IMR-90 (cell line): ENCODE data around the gene RBFOX2. TPM values are rescaled to one million over a fixed set of nuclear protein-coding genes. Genes with fewer than 3 reads are reported as not detected.

Experiments used
- ATAC-seq: fragments of 200-7000 bp; cut with Tn5 transposase; 2 replicates; pipeline ENCODE4 v1.9.1; 2020; ENCODE audit warnings: low read depth, mild to moderate bottlenecking, moderate library complexity
- BruUV-seq: library from RNA; stranded (reverse); fragments of 400-500 nt; replicated peaks from 2 replicates; lab custom pipeline; 2021; lab: Mats Ljungman, UMichigan
- CTCF ChIA-PET: fragments of 300-600 bp; formaldehyde crosslinking; extraction: SDS; loops from one replicate; lab custom pipeline; 2021; ENCODE audit warnings: antibody characterized with exemption; lab: Yijun Ruan, JAX
- POLR2A ChIA-PET: fragments of 300-600 bp; sonication (Branson Sonifier 250); formaldehyde crosslinking; loops from one replicate; lab custom pipeline; 2022; ENCODE audit warnings: antibody characterized with exemption; ENCODE audit not compliant: unreplicated experiment; lab: Charles Lee
- DNase-seq: peaks from one replicate; pipeline ENCODE4 v3.0.0; 2013
- H2AFZ ChIP-seq: replicated peaks from 2 replicates; pipeline ENCODE3; 2013; ENCODE audit warnings: low read length, mild to moderate bottlenecking; ENCODE audit not compliant: poor library complexity
- H2AK5ac ChIP-seq: 2 replicates; pipeline ENCODE4 v1.6.1; 2013; ENCODE audit warnings: low read depth, low read length, inconsistent platforms
- H2AK9ac ChIP-seq: replicated peaks from 2 replicates; pipeline ENCODE3; 2013; ENCODE audit warnings: mild to moderate bottlenecking, low read depth, low read length, moderate library complexity; ENCODE audit not compliant: poor library complexity
- H2BK120ac ChIP-seq: 2 replicates; pipeline ENCODE4 v1.6.1; 2013; ENCODE audit warnings: low read depth, low read length, inconsistent platforms
- H2BK15ac ChIP-seq: 3 replicates; pipeline ENCODE4 v1.6.1; 2013; ENCODE audit warnings: low read depth, low read length, inconsistent platforms
- H2BK20ac ChIP-seq: 2 replicates; pipeline ENCODE4 v1.6.1; 2013; ENCODE audit warnings: low read depth, mild to moderate bottlenecking, inconsistent platforms, low read length, moderate library complexity
- H2BK5ac ChIP-seq: 2 replicates; pipeline ENCODE4 v1.6.1; 2013; ENCODE audit warnings: mild to moderate bottlenecking, low read depth, low read length, inconsistent platforms; ENCODE audit not compliant: poor library complexity, severe bottlenecking
- H3K14ac ChIP-seq: replicated peaks from 2 replicates; pipeline ENCODE4 v1.6.1; 2013; ENCODE audit warnings: low read depth, low read length, inconsistent platforms
- H3K18ac ChIP-seq: 2 replicates; pipeline ENCODE4 v1.6.1; 2013; ENCODE audit warnings: low read depth, low read length, control low read depth
- H3K23ac ChIP-seq: 2 replicates; pipeline ENCODE4 v1.6.1; 2013; ENCODE audit warnings: low read depth, low read length, inconsistent platforms
- H3K27ac ChIP-seq: 2 replicates; pipeline ENCODE4 v1.5.1; 2013; ENCODE audit warnings: mild to moderate bottlenecking, control low read depth, low read length; ENCODE audit not compliant: insufficient read depth
- H3K27me3 ChIP-seq: 2 replicates; pipeline ENCODE4 v1.6.1; 2013; ENCODE audit warnings: low read length; ENCODE audit not compliant: control insufficient read depth, insufficient read depth
- H3K36me3 ChIP-seq: 2 replicates; pipeline ENCODE4 v1.6.1; 2013; ENCODE audit warnings: low read length, mixed read lengths; ENCODE audit not compliant: control insufficient read depth, insufficient read depth
- H3K4ac ChIP-seq: 2 replicates; pipeline ENCODE4 v1.6.1; 2013; ENCODE audit warnings: low read depth, low read length, inconsistent platforms
- H3K4me1 ChIP-seq: 2 replicates; pipeline ENCODE4 v1.6.1; 2013; ENCODE audit warnings: low read length, mixed read lengths; ENCODE audit not compliant: control insufficient read depth, insufficient read depth
- H3K4me2 ChIP-seq: 2 replicates; pipeline ENCODE4 v1.6.1; 2013; ENCODE audit warnings: low read depth, mild to moderate bottlenecking, control low read depth, low read length, moderate library complexity
- H3K4me3 ChIP-seq: 2 replicates; pipeline ENCODE4 v1.5.1; 2013; ENCODE audit warnings: low read depth, mild to moderate bottlenecking, control low read depth, low read length, moderate library complexity; ENCODE audit not compliant: insufficient read depth
- H3K56ac ChIP-seq: 2 replicates; pipeline ENCODE4 v1.6.1; 2013; ENCODE audit warnings: low read length, inconsistent platforms; ENCODE audit not compliant: insufficient read depth; ENCODE audit errors: extremely low read depth
- H3K79me1 ChIP-seq, 2 experiments: 2 replicates each; pipeline ENCODE4 v1.6.1; 2013; ENCODE audit warnings: low read length in 2 of 2, inconsistent platforms in 1 of 2, low read depth in 1 of 2
- H3K9ac ChIP-seq: 2 replicates; pipeline ENCODE4 v1.6.1; 2013; ENCODE audit warnings: low read depth, low read length, control low read depth
- H3K9me1 ChIP-seq: 2 replicates; pipeline ENCODE4 v1.6.1; 2013; ENCODE audit warnings: low read length, inconsistent platforms; ENCODE audit not compliant: insufficient read depth
- H3K9me3 ChIP-seq: 2 replicates; pipeline ENCODE4 v1.6.1; 2013; ENCODE audit warnings: low read length; ENCODE audit not compliant: control insufficient read depth, insufficient read depth
- H4K20me1 ChIP-seq: 2 replicates; pipeline ENCODE4 v1.6.1; 2013; ENCODE audit warnings: low read length, inconsistent platforms; ENCODE audit not compliant: insufficient read depth
- H4K5ac ChIP-seq: 2 replicates; pipeline ENCODE4 v1.6.1; 2013; ENCODE audit warnings: mild to moderate bottlenecking, low read depth, low read length, control low read depth
- H4K8ac ChIP-seq, 2 experiments: 2 replicates each; pipeline ENCODE4 v1.6.1; 2013; ENCODE audit warnings: low read depth in 2 of 2, low read length in 2 of 2, control low read depth in 1 of 2, inconsistent platforms in 1 of 2
- H4K91ac ChIP-seq: 2 replicates; pipeline ENCODE4 v1.6.1; 2013; ENCODE audit warnings: low read depth, low read length, inconsistent platforms; ENCODE audit not compliant: insufficient read depth
- BHLHE40 ChIP-seq: fragments of 150-350 bp; IDR thresholded peaks from 2 replicates; pipeline ENCODE4 v1.6.1; 2016; ENCODE audit warnings: mild to moderate bottlenecking, low read depth, low read length
- CEBPB ChIP-seq: IDR thresholded peaks from 2 replicates; pipeline ENCODE4 v1.6.1; 2012; ENCODE audit warnings: low read depth, low read length, improper control_type of control experiment
- CHD1 ChIP-seq: IDR thresholded peaks from 2 replicates; pipeline ENCODE4 v1.6.1; 2012; ENCODE audit warnings: low read depth, low read length, improper control_type of control experiment
- FOS ChIP-seq: fragments of 150-350 bp; IDR thresholded peaks from 2 replicates; pipeline ENCODE4 v1.6.1; 2016; ENCODE audit warnings: low read depth, low read length
- MAFK ChIP-seq: IDR thresholded peaks from 2 replicates; pipeline ENCODE4 v1.6.1; 2012; ENCODE audit warnings: low read depth, low read length, improper control_type of control experiment
- MAZ ChIP-seq: IDR thresholded peaks from 2 replicates; pipeline ENCODE4 v1.6.1; 2012; ENCODE audit warnings: low read depth, mild to moderate bottlenecking, low read length, improper control_type of control experiment, moderate library complexity, borderline replicate concordance
- MXI1 ChIP-seq: IDR thresholded peaks from 2 replicates; pipeline ENCODE4 v1.6.1; 2012; ENCODE audit warnings: low read depth, mild to moderate bottlenecking, low read length, moderate library complexity, borderline replicate concordance
- NFE2L2 ChIP-seq: fragments of 150-350 bp; IDR thresholded peaks from 2 replicates; pipeline ENCODE4 v1.6.1; 2016; ENCODE audit warnings: low read depth, mild to moderate bottlenecking, low read length
- POLR2A ChIP-seq: IDR thresholded peaks from 2 replicates; pipeline ENCODE4 v1.6.1; 2012; ENCODE audit warnings: mild to moderate bottlenecking, low read depth, low read length
- RAD21 ChIP-seq: IDR thresholded peaks from 2 replicates; pipeline ENCODE4 v1.6.1; 2012; ENCODE audit warnings: low read length, improper control_type of control experiment
- RCOR1 ChIP-seq: IDR thresholded peaks from 2 replicates; pipeline ENCODE4 v1.6.1; 2012; ENCODE audit warnings: mild to moderate bottlenecking, low read length, improper control_type of control experiment; ENCODE audit not compliant: insufficient replicate concordance
- RFX5 ChIP-seq: IDR thresholded peaks from 2 replicates; pipeline ENCODE4 v1.8.0; 2012; ENCODE audit warnings: low read depth, mild to moderate bottlenecking, low read length, moderate library complexity
- SMC3 ChIP-seq: fragments of 150-350 bp; IDR thresholded peaks from 2 replicates; pipeline ENCODE4 v1.6.1; 2016; ENCODE audit warnings: low read depth, mild to moderate bottlenecking, antibody characterized with exemption, low read length, moderate library complexity
- USF2 ChIP-seq: fragments of 150-350 bp; IDR thresholded peaks from 2 replicates; pipeline ENCODE4 v1.6.1; 2017; ENCODE audit warnings: mild to moderate bottlenecking, antibody characterized with exemption, low read length, low read depth
- WGBS, 2 experiments: methylation state at CpG; one replicate each; pipeline versions ENCODE4 v1.1.5 to v1.1.7; 2013; ENCODE audit warnings: missing lambda C conversion rate in 2 of 2; ENCODE audit not compliant: insufficient read length in 1 of 2; ENCODE audit errors: extremely low coverage in 2 of 2; 5-methylcytosine and 5-hydroxymethylcytosine counted together
- dilution Hi-C: fragments of 300-500 bp; cut with HindIII; formaldehyde crosslinking; loops from one replicate; pipeline ENCODE4 v1.14.3; 2018; ENCODE audit warnings: low sequenced_read_pairs; ENCODE audit not compliant: unreplicated experiment
- in situ Hi-C: fragments of 300-500 bp; cut with MboI; formaldehyde crosslinking; loops from 3 replicates; pipeline ENCODE4 v1.14.3; 2019; ENCODE audit warnings: low sequenced_read_pairs, inconsistent platforms, mixed read lengths
- intact Hi-C: fragments of 100-400 bp; cut with micrococcal nuclease; formaldehyde crosslinking; loops from 2 replicates; pipeline ENCODE4 v1.10.0; 2022
- polyA plus RNA-seq, 3 experiments: library from polyadenylated mRNA; depleted of rRNA; stranded (reverse); fragments of >200 nt; gene quantifications; 2 replicates each; pipeline ENCODE4 v1.2.3, GENCODE V29; 2012; ENCODE audit warnings: low replicate concordance in 1 of 3
- total RNA-seq: library from RNA; depleted of rRNA; stranded (reverse); fragments of >200 nt; gene quantifications from 2 replicates; pipeline ENCODE4 v1.2.3, GENCODE V29; 2012
- TF ChIP-seq, protein P1 (sequence below): conservative IDR thresholded peaks from 2 replicates; pipeline ENCODE4 v1.5.1; 2012; ENCODE audit warnings: mild to moderate bottlenecking, low read depth, low read length, improper control_type of control experiment
- TF ChIP-seq, protein P2 (sequence below): fragments of 150-350 bp; IDR thresholded peaks from 2 replicates; pipeline ENCODE4 v1.6.1; 2016; ENCODE audit warnings: low read depth, mild to moderate bottlenecking, low read length, moderate library complexity, borderline replicate concordance

Gene RBFOX2
- total and polyA plus RNA-seq, 2 of the 4 experiments (the other 2 are of a cell fraction), result 146 to 178 TPM

- Histone ChIP-seq H2BK120ac (no peak overlapping the region), H3K23ac (no peak overlapping the region), H3K9me1 (peaks cover 17% of the 10 kb centered on the region), H3K18ac (no peak overlapping the region), H3K9me3 (no peaks in the 10 kb centered on the region), H3K9ac (no peak overlapping the region), H3K36me3 (no peaks in the 10 kb centered on the region; the same call in none of the 2 replicates), H4K5ac (no peak overlapping the region), H3K4me2 (no peak overlapping the region), H2BK5ac (no peak overlapping the region), H3K27me3 (no peaks in the 10 kb centered on the region), H3K4ac (no peak overlapping the region), H3K27ac (no peak overlapping the region), H3K4me3 (no peak overlapping the region), H3K14ac (no peak overlapping the region), H2AK5ac (no peak overlapping the region), H2BK15ac (no peak overlapping the region), H4K8ac (no peak overlapping the region), H3K79me1 (peaks cover 18 to 83% of the 10 kb centered on the region in 2 experiments), H2BK20ac (no peak overlapping the region), H2AFZ (no peak overlapping the region), H4K20me1 (peaks cover 75% of the 10 kb centered on the region), H4K91ac (no peak overlapping the region), H3K56ac (no peak overlapping the region), H2AK9ac (no peak overlapping the region), H3K4me1 (peaks cover 7% of the 10 kb centered on the region)
- no CpG with 5 or more reads among the region's 1 CpG for WGBS, 2 experiments
- intact Hi-C loops, result loop anchor here (5.0 kb wide), 1 partner anchor 37 kb away; no protein-coding TSS in a partner anchor
- BruUV-seq, result no TSS peak
- TF ChIP-seq BHLHE40, result no peak
- no peak for TF ChIP-seq CHD1
- TF ChIP-seq RCOR1, result no peak
- TF ChIP-seq, protein P1, sequence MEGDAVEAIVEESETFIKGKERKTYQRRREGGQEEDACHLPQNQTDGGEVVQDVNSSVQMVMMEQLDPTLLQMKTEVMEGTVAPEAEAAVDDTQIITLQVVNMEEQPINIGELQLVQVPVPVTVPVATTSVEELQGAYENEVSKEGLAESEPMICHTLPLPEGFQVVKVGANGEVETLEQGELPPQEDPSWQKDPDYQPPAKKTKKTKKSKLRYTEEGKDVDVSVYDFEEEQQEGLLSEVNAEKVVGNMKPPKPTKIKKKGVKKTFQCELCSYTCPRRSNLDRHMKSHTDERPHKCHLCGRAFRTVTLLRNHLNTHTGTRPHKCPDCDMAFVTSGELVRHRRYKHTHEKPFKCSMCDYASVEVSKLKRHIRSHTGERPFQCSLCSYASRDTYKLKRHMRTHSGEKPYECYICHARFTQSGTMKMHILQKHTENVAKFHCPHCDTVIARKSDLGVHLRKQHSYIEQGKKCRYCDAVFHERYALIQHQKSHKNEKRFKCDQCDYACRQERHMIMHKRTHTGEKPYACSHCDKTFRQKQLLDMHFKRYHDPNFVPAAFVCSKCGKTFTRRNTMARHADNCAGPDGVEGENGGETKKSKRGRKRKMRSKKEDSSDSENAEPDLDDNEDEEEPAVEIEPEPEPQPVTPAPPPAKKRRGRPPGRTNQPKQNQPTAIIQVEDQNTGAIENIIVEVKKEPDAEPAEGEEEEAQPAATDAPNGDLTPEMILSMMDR, result no peak
- TF ChIP-seq RAD21, result no peak
- TF ChIP-seq MAFK, result no peak
- no peak for TF ChIP-seq MAZ
- no peak for TF ChIP-seq SMC3
- TF ChIP-seq FOS, result no peak
- no peak for TF ChIP-seq CEBPB
- TF ChIP-seq USF2, result no peak
- TF ChIP-seq, protein P2, sequence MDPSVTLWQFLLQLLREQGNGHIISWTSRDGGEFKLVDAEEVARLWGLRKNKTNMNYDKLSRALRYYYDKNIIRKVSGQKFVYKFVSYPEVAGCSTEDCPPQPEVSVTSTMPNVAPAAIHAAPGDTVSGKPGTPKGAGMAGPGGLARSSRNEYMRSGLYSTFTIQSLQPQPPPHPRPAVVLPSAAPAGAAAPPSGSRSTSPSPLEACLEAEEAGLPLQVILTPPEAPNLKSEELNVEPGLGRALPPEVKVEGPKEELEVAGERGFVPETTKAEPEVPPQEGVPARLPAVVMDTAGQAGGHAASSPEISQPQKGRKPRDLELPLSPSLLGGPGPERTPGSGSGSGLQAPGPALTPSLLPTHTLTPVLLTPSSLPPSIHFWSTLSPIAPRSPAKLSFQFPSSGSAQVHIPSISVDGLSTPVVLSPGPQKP, result no peak
- no peak for TF ChIP-seq RFX5
- TF ChIP-seq POLR2A, result no peak
- no peak for TF ChIP-seq NFE2L2
- no peak for TF ChIP-seq MXI1
- CTCF ChIA-PET, result interaction anchor here (0.6 kb wide), 1 partner anchor 8 kb away, joined by 3 read pairs; no protein-coding TSS in a partner anchor
- in situ Hi-C loops, result no loop called here
- ATAC-seq (no peak), DNase-seq (no peak)
- dilution Hi-C loops, result no loop called here
- POLR2A ChIA-PET, result no interaction called here
These were observed 209.7 kb downstream of the RBFOX2 start for GRCh38 chr22:35818897-35819296.
